HFF-Myc (cell line): ENCODE measurements around the gene SPEG.

ENCODE experiments used
- DNase-seq: peaks from one replicate; pipeline ENCODE4 v3.0.0-alpha.2; 2011; ENCODE audit warnings: low read depth; ENCODE audit errors: extremely low read depth
- H3K4me3 ChIP-seq: replicated peaks from 2 replicates; pipeline ENCODE4 v1.5.1; 2011; ENCODE audit warnings: low read depth, mild to moderate bottlenecking, control low read depth, low read length
- CTCF ChIP-seq: IDR thresholded peaks from 2 replicates; pipeline ENCODE4 v1.5.1; 2012; ENCODE audit warnings: mild to moderate bottlenecking, low read depth, low read length, control low read depth; ENCODE audit errors: missing control alignments

The SPEG gene

DNA sequence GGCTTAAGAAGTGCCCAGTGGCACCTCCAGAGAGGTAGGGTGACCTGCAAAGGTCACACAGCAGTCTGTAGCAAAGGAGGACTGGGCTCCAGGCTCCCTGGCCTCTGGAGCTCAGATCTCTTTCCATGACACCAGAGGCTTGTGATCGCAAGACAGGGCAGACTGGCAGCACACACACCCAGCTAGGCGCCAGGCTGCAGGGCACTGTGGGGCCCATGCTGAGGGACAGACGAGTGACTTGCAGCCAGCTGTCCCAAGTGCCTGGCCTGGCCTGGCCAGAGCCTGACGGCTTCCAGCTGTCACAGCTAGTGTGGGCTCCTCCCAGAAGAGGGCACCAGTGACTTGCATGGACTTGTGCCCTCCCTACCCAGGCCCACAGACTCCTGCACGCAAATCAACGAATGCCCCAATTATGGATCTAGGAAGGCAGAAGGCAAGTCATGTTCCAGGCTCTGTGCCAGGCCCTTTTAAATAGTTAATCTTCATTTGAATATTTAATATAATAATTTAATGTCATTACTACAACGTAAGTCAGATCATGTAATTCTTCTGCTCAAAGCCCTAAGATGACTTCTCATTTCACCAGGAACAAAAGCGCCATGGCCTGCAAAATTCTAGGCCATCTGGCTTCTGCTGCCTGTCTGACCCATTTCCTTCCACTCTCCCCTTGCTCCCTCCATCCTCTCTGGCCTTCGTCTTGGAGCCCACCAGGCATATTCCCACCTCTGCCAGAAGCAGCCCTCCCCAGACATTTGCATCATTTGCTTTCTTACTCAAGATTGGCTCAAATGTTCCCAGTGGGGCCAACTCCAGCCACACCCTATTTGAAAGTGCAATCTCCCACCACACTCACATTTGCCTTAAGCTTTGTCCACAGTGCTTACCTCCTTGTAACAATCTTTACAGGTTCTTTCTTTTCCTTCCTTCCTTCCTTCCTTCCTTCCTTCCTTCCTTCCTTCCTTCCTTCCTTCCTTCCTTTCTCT lies 3.7 kb upstream of the SPEG start:
- no peak overlapping the region for H3K4me3 ChIP-seq
- no peak for DNase-seq
- peak; percentile 18 for TF ChIP-seq CTCF

- no peak for DNase-seq
- no peak overlapping the region for H3K4me3 ChIP-seq
- TF ChIP-seq CTCF: peak; percentile 51
Measured at GRCh38 chr2:219433666-219434467, 776 bp upstream of the SPEG start.

GRCh38 chr2:219434468-219434717 lies 250 bp upstream of the SPEG start:
- DNase-seq: no peak
- no peak for TF ChIP-seq CTCF
- H3K4me3 ChIP-seq: no peak overlapping the region

DNA sequence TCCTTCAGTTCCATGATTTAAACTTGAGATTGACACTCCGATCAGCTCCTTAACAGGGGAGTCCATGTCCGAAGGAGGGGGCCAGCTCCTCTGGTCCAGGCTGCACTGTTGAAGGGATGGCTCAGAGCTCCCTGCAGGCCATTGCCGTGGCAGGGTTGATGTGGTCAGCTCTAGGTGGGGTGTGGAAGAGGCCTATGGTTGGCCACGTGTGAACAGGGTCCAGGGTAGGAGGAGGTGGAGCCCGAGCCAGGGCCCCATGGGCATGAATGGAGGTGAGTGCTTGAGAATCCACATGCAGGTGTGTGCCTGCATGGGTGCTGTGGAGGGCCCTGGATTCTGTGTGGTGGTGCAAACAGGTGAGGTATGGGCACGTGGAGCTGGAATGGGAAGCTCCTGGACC lies 1.1 kb downstream of the SPEG start:
- H3K4me3 ChIP-seq: no peak overlapping the region
- no peak for DNase-seq
- TF ChIP-seq CTCF: no peak

DNA sequence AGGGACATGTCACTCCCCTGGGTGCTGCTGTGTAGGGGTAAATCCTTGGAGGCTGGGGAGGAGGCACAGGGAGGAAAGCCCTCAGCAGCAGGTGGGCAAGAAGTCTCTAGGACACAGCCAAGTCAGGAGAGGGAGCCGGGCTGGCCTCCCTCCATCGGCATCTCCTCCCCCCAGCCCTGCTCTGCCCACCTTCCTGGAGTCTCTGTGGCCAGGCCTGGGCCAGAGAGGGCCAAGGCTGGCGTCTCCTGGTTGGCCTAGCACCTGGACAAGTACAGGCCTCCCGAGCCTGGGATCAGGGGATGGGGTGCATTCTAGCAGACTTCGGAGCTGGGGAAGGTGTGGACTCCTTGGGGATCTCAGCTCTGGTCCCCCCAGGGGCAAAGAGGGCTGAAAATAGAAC lies 1.8 kb downstream of the SPEG start:
- no peak for TF ChIP-seq CTCF
- H3K4me3 ChIP-seq: no peak overlapping the region
- no peak for DNase-seq

- no peak overlapping the region for H3K4me3 ChIP-seq
- no peak for DNase-seq
- TF ChIP-seq CTCF: no peak
Measured at GRCh38 chr2:219437141-219437540, 2.5 kb downstream of the SPEG start.
